AG09319 (cell line): ENCODE measurements around the gene PDE1A.

Experiments used
- DNase-seq: peaks from one replicate; pipeline ENCODE4 v3.0.0-alpha.2; 2010; ENCODE audit warnings: low read depth; ENCODE audit errors: extremely low read depth
- TF ChIP-seq, protein P1 (sequence below): IDR thresholded peaks from 2 replicates; pipeline ENCODE4 v1.5.1; 2011; ENCODE audit warnings: low read depth, mild to moderate bottlenecking, inconsistent platforms, low read length, moderate library complexity

PDE1A gene

DNA sequence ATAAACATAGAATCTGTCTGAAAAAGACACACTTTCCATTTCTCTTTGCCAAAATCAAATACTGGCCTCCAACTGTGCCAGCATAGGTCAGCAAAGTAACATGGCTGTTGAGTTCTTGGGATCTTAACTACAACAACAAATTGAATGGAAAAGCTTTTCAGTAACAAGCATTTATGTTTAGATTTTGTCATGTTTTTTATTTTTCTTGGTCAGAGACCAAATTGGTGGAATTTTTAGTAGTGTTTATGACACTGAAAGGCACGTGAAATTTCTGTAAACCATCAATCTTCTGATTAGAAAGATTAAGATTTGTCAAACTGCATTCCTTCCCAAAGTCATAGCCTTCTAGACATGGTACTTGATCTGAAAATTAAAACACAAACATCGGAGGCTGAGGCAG, 77.6 kb downstream of the PDE1A start:
- TF ChIP-seq, protein P1, sequence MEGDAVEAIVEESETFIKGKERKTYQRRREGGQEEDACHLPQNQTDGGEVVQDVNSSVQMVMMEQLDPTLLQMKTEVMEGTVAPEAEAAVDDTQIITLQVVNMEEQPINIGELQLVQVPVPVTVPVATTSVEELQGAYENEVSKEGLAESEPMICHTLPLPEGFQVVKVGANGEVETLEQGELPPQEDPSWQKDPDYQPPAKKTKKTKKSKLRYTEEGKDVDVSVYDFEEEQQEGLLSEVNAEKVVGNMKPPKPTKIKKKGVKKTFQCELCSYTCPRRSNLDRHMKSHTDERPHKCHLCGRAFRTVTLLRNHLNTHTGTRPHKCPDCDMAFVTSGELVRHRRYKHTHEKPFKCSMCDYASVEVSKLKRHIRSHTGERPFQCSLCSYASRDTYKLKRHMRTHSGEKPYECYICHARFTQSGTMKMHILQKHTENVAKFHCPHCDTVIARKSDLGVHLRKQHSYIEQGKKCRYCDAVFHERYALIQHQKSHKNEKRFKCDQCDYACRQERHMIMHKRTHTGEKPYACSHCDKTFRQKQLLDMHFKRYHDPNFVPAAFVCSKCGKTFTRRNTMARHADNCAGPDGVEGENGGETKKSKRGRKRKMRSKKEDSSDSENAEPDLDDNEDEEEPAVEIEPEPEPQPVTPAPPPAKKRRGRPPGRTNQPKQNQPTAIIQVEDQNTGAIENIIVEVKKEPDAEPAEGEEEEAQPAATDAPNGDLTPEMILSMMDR: no peak
- no peak for DNase-seq

DNA sequence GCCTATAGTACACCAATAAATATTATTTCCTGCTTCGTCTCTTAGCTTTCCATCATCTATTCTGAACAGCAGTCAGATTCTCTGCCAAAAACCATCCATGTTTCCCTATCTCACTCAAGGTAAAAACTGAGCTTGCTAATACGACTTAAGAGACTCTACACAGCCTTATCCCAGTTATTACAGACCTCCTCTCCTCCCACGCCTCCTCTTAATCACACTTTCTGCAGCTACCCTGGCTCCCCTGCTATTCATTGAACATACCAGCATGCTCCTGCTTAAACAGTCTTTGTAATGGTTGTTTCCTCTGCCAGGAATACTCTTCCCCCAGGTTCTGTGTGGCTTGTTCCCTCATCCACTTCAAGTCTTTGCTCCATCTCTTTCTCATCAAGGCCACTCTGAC, 81.5 kb downstream of the PDE1A start:
- TF ChIP-seq, protein P1: no peak

DNA sequence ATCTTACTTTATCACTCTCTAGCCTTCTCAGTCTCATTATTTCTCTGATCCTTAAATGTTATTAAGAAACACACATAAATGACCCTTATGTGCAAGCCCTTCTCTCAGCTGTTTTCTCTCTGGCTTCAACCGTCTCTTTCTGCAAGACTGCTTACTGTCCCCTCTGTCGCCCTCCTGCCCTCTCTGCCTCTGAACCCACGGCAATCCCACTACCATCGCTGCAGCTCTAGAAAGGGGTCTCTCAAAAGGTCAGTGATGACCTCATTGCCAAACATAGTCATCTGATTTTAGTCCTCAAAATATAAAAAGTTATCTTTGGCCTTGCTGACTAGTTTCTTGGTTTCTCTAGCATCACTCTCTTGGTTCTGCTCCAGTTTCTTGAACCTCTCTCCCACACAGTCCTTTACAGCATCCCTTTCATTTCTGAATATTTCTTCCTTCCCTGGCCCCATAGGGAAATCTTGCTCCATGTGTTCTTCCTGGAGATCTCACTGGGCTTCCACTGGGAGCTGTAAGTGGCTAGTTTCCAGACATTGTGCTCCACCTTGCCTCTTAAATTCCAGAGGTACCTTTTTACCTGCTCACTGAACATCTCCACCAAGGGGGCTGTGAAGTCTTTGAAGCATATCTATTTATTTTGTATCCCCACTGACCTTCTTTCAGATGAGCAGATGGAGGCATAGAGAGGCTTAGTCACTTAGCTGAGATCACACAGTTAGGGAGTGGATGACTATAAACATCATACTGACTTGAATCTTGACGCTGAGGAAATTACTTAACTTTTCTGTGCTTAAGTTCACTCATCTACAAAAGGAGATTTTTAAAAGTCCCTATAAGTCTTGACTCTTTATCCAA, 96.2 kb downstream of the PDE1A start:
- DNase-seq: no peak

More for the DNA sequence above, 81.5 kb downstream of the PDE1A start:
- no peak for DNase-seq

DNA sequence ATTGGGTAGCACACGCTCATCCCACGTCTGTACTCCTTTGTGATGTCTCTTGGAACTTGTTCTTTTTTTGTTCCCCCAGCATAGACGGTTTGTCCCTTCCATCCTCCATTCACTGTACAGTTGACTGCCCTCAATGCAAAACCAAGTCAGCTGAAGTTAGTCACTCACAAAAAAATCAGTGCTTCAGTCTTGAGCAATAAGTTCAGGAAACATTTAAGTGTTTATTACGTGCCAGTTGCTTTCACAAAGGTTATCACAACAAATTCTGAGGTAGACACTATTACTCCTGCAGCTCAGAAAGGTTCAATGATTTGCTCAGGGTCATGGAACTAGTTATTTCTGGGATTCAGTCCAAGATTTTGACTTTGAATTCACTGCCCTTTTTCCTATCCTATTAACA, 102.2 kb downstream of the PDE1A start:
- peak; percentile 74 for DNase-seq

More for the DNA sequence above, 96.2 kb downstream of the PDE1A start:
- TF ChIP-seq, protein P1: no peak

DNA sequence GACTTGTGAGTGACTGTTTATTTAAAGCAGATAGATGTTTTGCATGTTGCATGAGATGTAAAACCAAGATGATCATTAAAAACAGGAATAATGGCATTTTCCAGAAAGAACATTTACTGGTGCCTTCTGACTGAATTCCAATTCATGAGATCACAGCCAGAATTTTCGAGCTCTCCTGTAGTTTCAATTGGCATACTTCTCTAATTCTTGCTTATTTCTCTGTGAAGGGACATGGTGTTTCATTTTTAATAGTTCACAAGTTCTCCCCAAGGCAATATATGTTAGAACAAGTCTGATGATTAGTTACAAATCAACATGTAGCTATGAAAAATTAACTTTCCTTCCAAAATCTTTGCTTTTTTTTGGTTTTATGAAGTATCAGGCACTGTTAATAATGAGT, 105.7 kb downstream of the PDE1A start:
- DNase-seq: no peak
- TF ChIP-seq, protein P1: no peak

More for the DNA sequence above, 102.2 kb downstream of the PDE1A start:
- TF ChIP-seq, protein P1: no peak

DNA sequence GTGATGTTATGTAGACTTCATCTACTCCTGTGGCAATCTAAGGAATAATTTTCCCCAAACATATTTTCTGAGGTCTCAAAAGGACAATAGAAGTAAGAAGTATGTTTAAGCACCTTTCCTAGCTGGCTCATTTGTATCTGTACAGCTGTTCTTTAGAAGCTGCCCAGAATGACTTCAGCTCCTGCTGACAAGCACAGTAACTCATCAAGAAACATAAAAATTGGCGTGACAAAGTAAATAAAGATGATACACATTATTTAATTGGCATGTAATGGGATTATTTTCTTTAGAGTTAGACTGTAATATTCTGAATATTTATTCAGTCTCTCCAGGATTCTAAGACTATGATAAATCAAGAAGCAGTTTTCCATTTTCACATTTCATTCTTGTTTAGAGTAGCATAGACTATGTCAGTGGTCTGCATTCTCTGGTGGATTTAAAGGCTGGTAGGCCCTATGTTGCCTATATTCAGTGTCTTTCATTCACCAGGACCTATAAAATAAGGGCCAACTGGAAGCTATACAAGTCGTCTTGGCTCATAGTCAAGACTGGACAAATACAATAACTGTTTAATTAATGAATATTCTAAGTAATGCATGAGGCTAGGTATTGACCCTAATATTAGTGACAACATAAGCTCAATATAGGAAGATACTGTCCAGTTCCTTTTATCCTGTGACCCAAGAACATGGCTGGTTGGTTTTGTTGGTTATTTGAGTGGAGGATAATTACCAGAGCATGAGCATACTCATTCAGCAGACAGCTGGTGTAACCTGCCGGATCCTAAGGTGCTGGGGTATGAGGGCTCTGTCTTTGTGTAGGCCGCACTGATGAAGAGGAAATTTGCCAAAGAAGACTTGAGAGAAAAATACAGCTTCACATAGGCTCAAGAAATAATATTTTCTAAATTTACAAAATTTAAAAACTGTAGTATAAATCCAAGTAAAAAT, 107.0 kb downstream of the PDE1A start:
- DNase-seq: no peak
- TF ChIP-seq, protein P1: no peak
